Mammary microvascular endothelial cell (primary cell): ENCODE measurements around the gene MYOM1. TPM values are rescaled to one million over a fixed set of nuclear protein-coding genes. Genes with fewer than 3 reads are reported as not detected.

Experiments
- total RNA-seq: library from RNA; depleted of rRNA; stranded (reverse); fragments of >200 nt; gene quantifications from 2 replicates; pipeline ENCODE4 v1.2.3, GENCODE V29; 2015

Gene MYOM1
- total RNA-seq, result 0.05 and 0.07 TPM in 2 replicates

DNA sequence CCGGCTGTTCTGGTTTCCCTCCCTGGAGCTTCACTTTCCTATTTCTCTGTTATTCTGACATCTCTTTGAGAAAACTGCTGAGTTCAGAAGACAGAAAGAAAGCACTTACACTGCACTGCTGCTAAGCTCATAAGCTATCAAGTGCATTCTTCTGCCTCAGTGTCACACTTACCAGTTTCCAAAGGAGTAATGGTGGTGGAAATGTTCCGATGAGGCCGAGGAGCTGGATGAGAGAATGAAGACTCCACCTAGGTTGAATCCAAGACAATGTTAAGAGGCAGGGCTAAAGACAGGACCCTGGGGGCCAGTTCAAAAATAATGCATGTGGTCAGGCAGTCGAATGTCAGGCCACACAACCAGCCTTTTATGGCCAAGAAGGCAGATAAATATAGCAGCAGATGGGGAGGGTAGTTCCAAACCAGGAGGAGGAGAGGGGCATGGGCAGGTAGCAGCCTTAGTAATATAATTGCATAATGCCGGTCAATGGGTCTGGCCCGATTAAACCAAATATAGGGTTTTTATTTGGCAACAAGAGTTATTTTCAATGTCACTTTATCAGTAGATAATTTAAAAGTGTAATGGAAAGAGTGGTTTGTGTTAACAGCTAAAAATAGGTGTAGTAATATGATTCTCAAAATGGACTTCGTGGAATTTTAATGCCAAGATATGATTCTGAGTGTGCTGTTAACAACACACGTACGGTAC lies at the start of gene MYOM1:
MYOM1 (minus strand) TSS at position 338 of the 705 bp plus-strand sequence. CDS start 4,745 bp downstream, outside the sequence.

DNA sequence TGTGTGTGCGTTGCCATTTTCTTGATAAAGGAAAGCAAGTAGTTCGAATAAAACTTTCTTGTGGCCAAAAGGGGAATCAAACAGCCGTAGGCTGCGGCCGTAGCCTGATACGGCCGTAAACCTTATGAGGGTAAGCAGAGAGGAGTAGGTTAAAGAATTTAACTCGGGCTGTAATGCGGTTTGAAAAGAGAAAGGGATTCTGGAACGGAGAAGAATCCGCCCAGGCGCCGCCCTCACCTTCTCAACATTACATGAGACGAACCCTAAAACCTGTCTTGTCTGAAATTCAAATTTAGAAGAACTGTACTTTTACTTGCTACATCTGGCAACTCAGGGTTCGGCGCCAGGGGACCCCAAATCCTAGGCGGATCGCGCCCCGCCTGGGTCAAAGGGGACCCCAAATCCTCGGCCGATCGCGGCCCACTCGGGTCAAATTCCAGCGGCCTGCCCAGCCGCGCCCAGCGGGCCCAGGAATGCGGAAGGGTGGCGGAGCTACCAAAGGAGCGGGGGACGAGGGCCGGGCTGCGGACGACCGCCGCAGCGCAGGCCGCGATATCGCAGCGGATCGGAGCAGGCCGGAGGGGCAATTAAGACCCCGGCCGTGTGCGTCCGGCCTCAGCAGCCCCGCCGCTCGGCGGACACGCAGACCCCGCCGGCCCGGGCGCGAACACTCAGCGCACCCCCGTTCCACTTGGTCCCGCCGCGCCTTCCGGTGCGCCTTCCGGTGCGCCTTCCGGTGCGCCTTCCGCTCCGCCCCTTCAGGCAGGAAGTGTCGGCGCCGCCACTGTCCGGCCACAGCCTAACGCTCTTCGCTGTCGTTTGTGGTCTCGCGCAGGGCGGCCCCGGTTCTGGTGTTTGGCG lies 41.8 kb upstream of the MYOM1 start, which contains the start of gene MYL12B:
MYL12B (plus strand) TSS at position 761 of the 861 bp plus-strand sequence. CDS start 10,766 bp downstream, outside the sequence.

GRCh38 chr18:3247240-3248061 lies 27.7 kb upstream of the MYOM1 start, which contains the start of gene MYL12A:
Gene MYL12A (plus strand): TSS chr18:3247801. CDS start chr18:3253248, 5,447 bp downstream.

Other genes with a start within 250 kb of the MYOM1 start
- 20.7 and 23.9 TPM in 2 replicates for gene LPIN2, start 206.8 kb downstream of the MYOM1 start, total RNA-seq
- gene MYL12A, start 27.8 kb upstream of the MYOM1 start, total RNA-seq, result 1,237 and 1,311 TPM in 2 replicates
- 648 and 672 TPM in 2 replicates for gene MYL12B, start 42.2 kb upstream of the MYOM1 start, total RNA-seq
- gene TGIF1, start 230.2 kb upstream of the MYOM1 start, total RNA-seq, result 34.5 TPM in 2 replicates